ENCODE data around the gene CD70. TPM values are rescaled to one million over a fixed set of nuclear protein-coding genes. Genes with fewer than 3 reads are reported as not detected.

The CD70 gene
- total RNA-seq, 1 experiment from 2014 or later: 1.2 TPM

- Histone ChIP-seq H4K20me1 (ENCODE audit: control insufficient read depth, insufficient read depth, insufficient read length) (no peaks in the 10 kb centered on the region), H2AFZ (ENCODE audit: low read length) (no peak overlapping the region), H3K23ac (ENCODE audit: insufficient read length, low read depth, low read length) (no peak overlapping the region), H3K9me3 (ENCODE audit: control insufficient read depth, low read depth, low read length) (no peaks in the 10 kb centered on the region), H3K79me2 (ENCODE audit: insufficient read depth, low read length) (no peaks in the 10 kb centered on the region), H3K14ac (ENCODE audit: insufficient read depth, low read length) (no peak overlapping the region), H3K4ac (ENCODE audit: low read depth, low read length) (no peak overlapping the region), H4K5ac (ENCODE audit: insufficient read length, low read depth, low read length) (no peak overlapping the region), H2BK15ac (ENCODE audit: low read depth, low read length) (no peak overlapping the region), H3K27ac (ENCODE audit: insufficient read length, low read depth, low read length) (no peak overlapping the region), H3K56ac (ENCODE audit: insufficient read length, low read depth, low read length) (no peak overlapping the region), H3K4me2 (ENCODE audit: insufficient read depth, insufficient read length, low read length) (no peak overlapping the region), H3K23me2 (ENCODE audit: insufficient read length, low read depth, low read length, poor library complexity, severe bottlenecking) (no peaks in the 10 kb centered on the region), H2BK5ac (ENCODE audit: insufficient read length, low read length) (no peak overlapping the region), H3K18ac (ENCODE audit: insufficient read length, low read depth, low read length) (no peak overlapping the region), H2BK120ac (ENCODE audit: low read depth, low read length, poor library complexity, severe bottlenecking) (no peak overlapping the region), H2BK20ac (ENCODE audit: low read depth, low read length, poor library complexity, severe bottlenecking) (no peak overlapping the region), H2AK5ac (ENCODE audit: insufficient read length, low read length) (no peak overlapping the region), H3T11ph (ENCODE audit: low read length) (no peak overlapping the region), H2BK12ac (ENCODE audit: insufficient read length, low read depth, low read length) (no peak overlapping the region), H3K79me1 (ENCODE audit: insufficient read depth, low read depth, low read length, poor library complexity, severe bottlenecking) (no peaks in the 10 kb centered on the region), H3K9ac (ENCODE audit: extremely low read depth, insufficient read length, low read length) (no peak overlapping the region), H3K4me1 (ENCODE audit: insufficient read depth, low read length) (no peaks in the 10 kb centered on the region; the same call in 1 of the 2 replicates), H4K91ac (ENCODE audit: insufficient read length, low read depth, low read length) (no peak overlapping the region), H3K27me3 (ENCODE audit: insufficient read depth, low read length) (no peaks in the 10 kb centered on the region), H4K8ac (replicated peaks; ENCODE audit: insufficient read length, low read depth, low read length) (no peak overlapping the region)
- no peak for DNase-seq
- TF ChIP-seq CTCF (conservative IDR thresholded peaks at IDR 0.05): no peak
- Mint-ChIP-seq H3K27me3 (ENCODE audit: low read depth) (peaks cover 11% of the 10 kb centered on the region), H3K4me3 (no peak overlapping the region), H3K36me3 (ENCODE audit: insufficient read depth in 1 of 3, low read depth in 3 of 3) (no peaks in the 10 kb centered on the region), H3K27ac (no peak overlapping the region), H3K9me3 (peaks cover 11 to 44% of the 10 kb centered on the region in 2 experiments; a peak in 4 of 5 replicates), H3K4me1 (peaks cover 0 to 8% of the 10 kb centered on the region in 2 experiments; a peak in 2 of 4 replicates)
- no CpG with 5 or more reads among the region's 3 CpGs for WGBS (ENCODE audit: extremely low coverage, insufficient read length, low lambda C conversion rate)
Observed at GRCh38 chr19:6570764-6571163, 20.2 kb downstream of the CD70 start.
